ENCODE data around the gene PARD3B.

Gene PARD3B

GRCh38 chr2:204772546-204772945, 227.3 kb downstream of the PARD3B start:
- DNase-seq: no peak

GRCh38 chr2:204775766-204776165, 230.5 kb downstream of the PARD3B start:
- DNase-seq: no peak

GRCh38 chr2:204776781-204777559, 231.7 kb downstream of the PARD3B start:
- DNase-seq: no peak

- no peak for DNase-seq
Observed at GRCh38 chr2:204779771-204780170, 234.5 kb downstream of the PARD3B start.

- DNase-seq: no peak
Observed at GRCh38 chr2:204781941-204782340, 236.7 kb downstream of the PARD3B start.

- no peak for DNase-seq
Observed at GRCh38 chr2:204790076-204790475, 244.8 kb downstream of the PARD3B start.

GRCh38 chr2:204791230-204791629, 246.0 kb downstream of the PARD3B start:
- DNase-seq: no peak

GRCh38 chr2:204794624-204795023, 249.3 kb downstream of the PARD3B start:
- DNase-seq: no peak

GRCh38 chr2:204795156-204795555, 249.9 kb downstream of the PARD3B start:
- no peak for DNase-seq

GRCh38 chr2:204796581-204796980, 251.3 kb downstream of the PARD3B start:
- DNase-seq: no peak

GRCh38 chr2:204799791-204800190, 254.5 kb downstream of the PARD3B start:
- DNase-seq: no peak

GRCh38 chr2:204808494-204808893, 263.2 kb downstream of the PARD3B start:
- DNase-seq: no peak

GRCh38 chr2:204824751-204825453, 279.6 kb downstream of the PARD3B start:
- DNase-seq: no peak

- DNase-seq: no peak
Observed at GRCh38 chr2:204825681-204826080, 280.4 kb downstream of the PARD3B start.

- DNase-seq: no peak
Observed at GRCh38 chr2:204827701-204828590, 282.7 kb downstream of the PARD3B start.

GRCh38 chr2:204834716-204835384, 289.6 kb downstream of the PARD3B start:
- DNase-seq: no peak

- DNase-seq: no peak
Observed at GRCh38 chr2:204835786-204836185, 290.5 kb downstream of the PARD3B start.

GRCh38 chr2:204840504-204840903, 295.2 kb downstream of the PARD3B start:
- no peak for DNase-seq

- DNase-seq: no peak
Observed at GRCh38 chr2:204842068-204842467, 296.8 kb downstream of the PARD3B start.

- DNase-seq: no peak
Observed at GRCh38 chr2:204842661-204843485, 297.6 kb downstream of the PARD3B start.

- no peak for DNase-seq
Observed at GRCh38 chr2:204846471-204846870, 301.2 kb downstream of the PARD3B start.

GRCh38 chr2:204849892-204850291, 304.6 kb downstream of the PARD3B start:
- DNase-seq: no peak

Measured in activated effector memory CD4-positive, alpha-beta T cell treated with Interleukin-2 at 50 U/mL for 16 hours (primary cell).